ENCODE data around the gene SLC26A2.

GRCh38 chr5:149981206-149981605 lies 20.6 kb downstream of the SLC26A2 start:
- TF ChIP-seq CTCF (IDR thresholded peaks at IDR 0.05 in 4 of 5, conservative IDR thresholded peaks at IDR 0.05 in 1 of 5): no peak
- TF ChIP-seq POLR2A (IDR thresholded peaks at IDR 0.05): no peak
